ENCODE data around the gene GZMM. TPM values are rescaled to one million over a fixed set of nuclear protein-coding genes. Genes with fewer than 3 reads are reported as not detected.

Gene GZMM
- polyA plus RNA-seq, 1 of the 3 experiments (the other 2 are of a cell fraction): not detected

DNA sequence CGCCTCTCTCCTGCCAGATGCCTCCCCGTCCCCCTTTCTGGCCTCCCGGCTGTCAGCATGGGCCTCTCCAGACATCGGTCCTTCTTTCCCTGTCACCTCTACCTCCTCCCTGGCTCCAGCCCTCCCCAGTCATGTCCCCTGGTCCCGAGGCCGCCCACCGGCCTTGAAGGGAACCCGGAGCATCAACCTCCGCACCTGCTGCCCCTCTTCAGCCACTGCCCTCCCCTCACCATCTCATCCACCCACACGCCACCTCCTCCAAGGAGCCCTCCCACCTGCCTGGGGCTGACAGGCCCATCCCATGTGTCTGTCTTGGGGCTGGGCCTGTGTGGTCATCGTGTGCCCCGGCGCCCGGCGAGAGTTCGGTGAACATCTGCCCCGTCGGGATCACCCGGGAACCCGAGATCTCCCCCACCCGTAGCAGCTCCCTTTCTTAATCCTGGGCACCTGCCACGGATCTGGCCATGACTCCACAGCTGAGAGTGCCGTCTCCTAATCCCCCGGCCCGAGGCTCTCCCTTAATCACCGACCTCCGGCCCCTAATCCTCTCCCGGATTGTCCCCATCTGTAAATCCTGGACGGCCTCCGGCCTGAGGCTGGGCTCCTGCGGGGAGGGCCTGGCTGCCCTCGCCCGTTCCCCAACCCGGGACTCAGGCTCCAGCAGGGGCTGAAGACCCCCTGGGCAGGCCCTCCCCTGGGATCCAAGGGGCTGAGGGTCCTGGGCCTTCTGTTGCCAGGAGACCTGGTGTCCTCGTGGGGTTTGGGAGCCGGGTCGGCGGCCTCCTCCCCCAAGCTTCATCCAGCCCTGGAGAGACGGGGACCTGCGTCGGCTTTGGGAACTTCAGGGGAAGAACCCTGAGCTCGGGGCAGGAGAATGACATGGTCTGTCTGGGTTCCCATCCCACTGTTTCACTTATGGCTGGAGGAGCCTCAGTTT, 51.7 kb downstream of the GZMM start:
- Histone ChIP-seq H3K4me3 (ENCODE audit: low read depth in 2 of 2, low read length in 1 of 2) (no peak overlapping the region), H3K27me3 (ENCODE audit: insufficient read depth) (no peaks in the 10 kb centered on the region), H3K79me2 (ENCODE audit: insufficient read depth) (peaks cover 8% of the 10 kb centered on the region; the same call in 1 of the 2 replicates), H3K4me1 (ENCODE audit: control insufficient read depth in 1 of 2, insufficient read depth in 2 of 2, low read depth in 1 of 2, low read length in 1 of 2) (peaks cover 0 to 7% of the 10 kb centered on the region in 2 experiments; a peak in 1 of 4 replicates), H2AFZ (ENCODE audit: low read depth) (no peak overlapping the region), H3K4me2 (no peak overlapping the region), H3K9ac (no peak overlapping the region), H3F3A (replicated peaks; ENCODE audit: insufficient read depth) (no peaks in the 10 kb centered on the region), H3K36me3 (replicated peaks in 1 of 2; ENCODE audit: control insufficient read depth in 1 of 2, insufficient read depth in 2 of 2, low read length in 1 of 2) (no peaks in the 10 kb centered on the region), H3K9me2 (no peaks in the 10 kb centered on the region), H3K9me3 (no peaks in the 10 kb centered on the region), H3K27ac (ENCODE audit: low read depth in 2 of 2, low read length in 1 of 2) (no peak overlapping the region), H4K20me1 (ENCODE audit: insufficient read depth) (peaks cover 62% of the 10 kb centered on the region)
- POLR2A ChIA-PET: no interaction called here
- CTCF ChIA-PET: interaction anchor here (0.9 to 3.5 kb wide), 4 partner anchors 7 to 32 kb away, joined by 3 to 15 read pairs (median 4); no protein-coding TSS in a partner anchor
- TF ChIP-seq EZH2phosphoT487 (IDR thresholded peaks at IDR 0.05; ENCODE audit: borderline replicate concordance, low read depth): no peak
- no peak for TF ChIP-seq EP300 (IDR thresholded peaks at IDR 0.05; ENCODE audit: borderline replicate concordance in 1 of 2, low read depth in 1 of 2, low read length in 1 of 2)
- TF ChIP-seq MEF2A (IDR thresholded peaks at IDR 0.05; ENCODE audit: borderline replicate concordance, low read depth): no peak
- no peak for TF ChIP-seq TEAD4 (IDR thresholded peaks at IDR 0.05; ENCODE audit: borderline replicate concordance, insufficient read depth)
- TF ChIP-seq, protein P1, sequence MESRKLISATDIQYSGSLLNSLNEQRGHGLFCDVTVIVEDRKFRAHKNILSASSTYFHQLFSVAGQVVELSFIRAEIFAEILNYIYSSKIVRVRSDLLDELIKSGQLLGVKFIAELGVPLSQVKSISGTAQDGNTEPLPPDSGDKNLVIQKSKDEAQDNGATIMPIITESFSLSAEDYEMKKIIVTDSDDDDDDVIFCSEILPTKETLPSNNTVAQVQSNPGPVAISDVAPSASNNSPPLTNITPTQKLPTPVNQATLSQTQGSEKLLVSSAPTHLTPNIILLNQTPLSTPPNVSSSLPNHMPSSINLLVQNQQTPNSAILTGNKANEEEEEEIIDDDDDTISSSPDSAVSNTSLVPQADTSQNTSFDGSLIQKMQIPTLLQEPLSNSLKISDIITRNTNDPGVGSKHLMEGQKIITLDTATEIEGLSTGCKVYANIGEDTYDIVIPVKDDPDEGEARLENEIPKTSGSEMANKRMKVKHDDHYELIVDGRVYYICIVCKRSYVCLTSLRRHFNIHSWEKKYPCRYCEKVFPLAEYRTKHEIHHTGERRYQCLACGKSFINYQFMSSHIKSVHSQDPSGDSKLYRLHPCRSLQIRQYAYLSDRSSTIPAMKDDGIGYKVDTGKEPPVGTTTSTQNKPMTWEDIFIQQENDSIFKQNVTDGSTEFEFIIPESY (IDR thresholded peaks at IDR 0.05; ENCODE audit: borderline replicate concordance, low read depth): no peak
- TF ChIP-seq TAF1 (IDR thresholded peaks at IDR 0.05; ENCODE audit: borderline replicate concordance, low read depth, low read length): no peak
- TF ChIP-seq POLR2AphosphoS5 (IDR thresholded peaks at IDR 0.05; ENCODE audit: low read depth, low read length): no peak
- TF ChIP-seq, protein P2, sequence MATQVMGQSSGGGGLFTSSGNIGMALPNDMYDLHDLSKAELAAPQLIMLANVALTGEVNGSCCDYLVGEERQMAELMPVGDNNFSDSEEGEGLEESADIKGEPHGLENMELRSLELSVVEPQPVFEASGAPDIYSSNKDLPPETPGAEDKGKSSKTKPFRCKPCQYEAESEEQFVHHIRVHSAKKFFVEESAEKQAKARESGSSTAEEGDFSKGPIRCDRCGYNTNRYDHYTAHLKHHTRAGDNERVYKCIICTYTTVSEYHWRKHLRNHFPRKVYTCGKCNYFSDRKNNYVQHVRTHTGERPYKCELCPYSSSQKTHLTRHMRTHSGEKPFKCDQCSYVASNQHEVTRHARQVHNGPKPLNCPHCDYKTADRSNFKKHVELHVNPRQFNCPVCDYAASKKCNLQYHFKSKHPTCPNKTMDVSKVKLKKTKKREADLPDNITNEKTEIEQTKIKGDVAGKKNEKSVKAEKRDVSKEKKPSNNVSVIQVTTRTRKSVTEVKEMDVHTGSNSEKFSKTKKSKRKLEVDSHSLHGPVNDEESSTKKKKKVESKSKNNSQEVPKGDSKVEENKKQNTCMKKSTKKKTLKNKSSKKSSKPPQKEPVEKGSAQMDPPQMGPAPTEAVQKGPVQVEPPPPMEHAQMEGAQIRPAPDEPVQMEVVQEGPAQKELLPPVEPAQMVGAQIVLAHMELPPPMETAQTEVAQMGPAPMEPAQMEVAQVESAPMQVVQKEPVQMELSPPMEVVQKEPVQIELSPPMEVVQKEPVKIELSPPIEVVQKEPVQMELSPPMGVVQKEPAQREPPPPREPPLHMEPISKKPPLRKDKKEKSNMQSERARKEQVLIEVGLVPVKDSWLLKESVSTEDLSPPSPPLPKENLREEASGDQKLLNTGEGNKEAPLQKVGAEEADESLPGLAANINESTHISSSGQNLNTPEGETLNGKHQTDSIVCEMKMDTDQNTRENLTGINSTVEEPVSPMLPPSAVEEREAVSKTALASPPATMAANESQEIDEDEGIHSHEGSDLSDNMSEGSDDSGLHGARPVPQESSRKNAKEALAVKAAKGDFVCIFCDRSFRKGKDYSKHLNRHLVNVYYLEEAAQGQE (IDR thresholded peaks at IDR 0.05; ENCODE audit: low read depth, low read length): no peak
- no peak for DNase-seq
- WGBS (ENCODE audit: low lambda C conversion rate): 93% methylated on average over 39 of the region's 42 CpGs
